C4-2B (cell line): Measurements from ENCODE around the gene ALPL.

Experiments used
- H3K27ac ChIP-seq: fragments of 450-650 bp; 2 replicates; pipeline ENCODE4 v1.5.1; 2017
- CTCF ChIP-seq: fragments of 450-650 bp; conservative IDR thresholded peaks from 2 replicates; pipeline ENCODE4 v1.5.1; 2017; ENCODE audit warnings: mild to moderate bottlenecking
- ZFX ChIP-seq: fragments of 450-650 bp; IDR thresholded peaks from 2 replicates; pipeline ENCODE4 v1.6.1; 2017

ALPL gene

DNA sequence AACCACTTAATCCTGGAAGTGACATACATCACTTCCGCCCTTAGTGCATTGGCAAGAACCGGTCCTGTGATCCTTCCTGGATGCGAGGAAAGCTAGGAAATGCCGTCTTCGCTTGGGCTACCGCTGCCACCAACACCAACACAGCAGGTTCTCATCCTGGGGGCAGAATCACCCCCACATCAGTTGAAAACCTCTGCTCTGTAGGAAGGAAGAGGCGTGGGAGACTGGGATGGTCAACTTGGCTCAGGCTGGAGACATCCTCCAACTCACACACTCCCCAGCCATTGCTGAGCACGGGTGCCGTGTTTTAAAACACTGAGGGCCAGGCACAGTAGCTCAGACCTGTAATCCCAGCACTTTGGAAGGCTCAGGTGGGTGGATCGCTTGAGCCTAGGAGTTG, 74.9 kb downstream of the ALPL start:
- TF ChIP-seq CTCF (no peak), ZFX (no peak)

DNA sequence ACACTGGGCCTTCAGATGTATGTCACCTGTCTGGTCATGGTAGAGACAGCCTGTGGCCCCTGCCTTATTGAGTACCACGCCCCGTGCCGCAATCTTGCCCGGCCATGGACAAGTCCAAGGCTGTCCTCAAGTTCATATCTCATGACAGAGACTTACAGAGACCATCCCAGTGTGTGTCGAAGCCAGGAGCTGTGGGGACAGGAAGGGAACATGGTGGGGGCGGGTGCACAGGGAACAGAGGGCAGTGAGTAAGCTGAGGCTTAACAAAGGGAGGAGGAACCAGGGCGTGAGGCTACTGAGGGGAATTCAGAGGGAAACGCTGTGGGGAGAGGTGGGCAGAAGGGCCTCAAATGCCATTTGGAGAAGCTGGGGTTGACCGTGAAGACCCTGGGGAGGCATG, 75.8 kb downstream of the ALPL start:
- TF ChIP-seq ZFX (no peak), CTCF (no peak)
- no peak overlapping the region for H3K27ac ChIP-seq

More for the DNA sequence above, 74.9 kb downstream of the ALPL start:
- H3K27ac ChIP-seq: no peak overlapping the region

GRCh38 chr1:21586222-21586621, 77.0 kb downstream of the ALPL start:
- TF ChIP-seq ZFX: no peak
- no peak for TF ChIP-seq CTCF
- H3K27ac ChIP-seq: no peak overlapping the region

- no peak overlapping the region for H3K27ac ChIP-seq
- TF ChIP-seq CTCF (no peak), ZFX (no peak)
Observed at GRCh38 chr1:21586846-21587601, 77.8 kb downstream of the ALPL start.

DNA sequence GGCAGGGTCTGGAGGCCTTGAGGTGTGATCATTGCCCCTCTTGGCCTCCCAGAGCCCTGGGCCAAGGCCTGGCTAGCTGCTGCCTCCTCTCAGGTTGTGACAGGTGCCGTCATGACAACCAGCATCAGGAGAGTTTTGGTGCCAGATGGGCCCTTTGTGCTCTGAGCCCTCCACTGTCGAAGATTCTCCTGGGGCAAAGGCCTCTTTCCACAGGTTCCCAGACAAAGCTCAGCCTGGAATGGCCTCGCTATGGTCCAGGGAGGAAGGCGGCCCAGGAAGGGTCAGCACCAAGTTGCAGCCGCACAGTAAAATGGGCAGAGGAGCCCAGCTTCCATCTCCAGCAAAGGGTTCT, 78.4 kb downstream of the ALPL start:
- no peak overlapping the region for H3K27ac ChIP-seq
- TF ChIP-seq ZFX (no peak), CTCF (no peak)

DNA sequence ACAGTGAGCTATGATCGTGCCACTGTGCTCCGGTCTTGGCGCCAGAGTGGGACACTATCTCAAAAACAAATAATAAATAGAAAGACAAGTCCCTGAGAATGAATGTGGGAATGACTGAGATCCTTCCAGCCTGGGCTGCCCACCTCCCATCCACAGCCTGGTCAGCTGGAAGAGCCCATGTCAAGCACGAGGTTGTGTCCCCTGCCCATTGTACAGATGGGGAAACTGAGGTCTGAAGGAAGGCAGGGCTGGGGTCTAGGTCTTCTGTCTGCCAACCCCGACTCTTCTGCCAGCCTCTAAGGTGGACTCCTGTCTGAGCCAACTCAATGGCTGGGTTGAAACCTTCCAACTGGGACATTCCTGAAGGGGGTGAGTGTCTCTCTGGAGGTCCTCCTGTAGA, 80.4 kb downstream of the ALPL start:
- H3K27ac ChIP-seq: no peak overlapping the region
- TF ChIP-seq CTCF: no peak
- no peak for TF ChIP-seq ZFX

GRCh38 chr1:21590126-21590880, 81.1 kb downstream of the ALPL start:
- no peak overlapping the region for H3K27ac ChIP-seq
- TF ChIP-seq CTCF (no peak), ZFX (no peak)
